Activated CD8-positive, alpha-beta T cell treated with anti-CD3 and anti-CD28 coated beads, Interleukin-2, amount 10 ng/mL, durations not matched to agents 7 days and 5 days (primary cell): Measurements from ENCODE around the gene SRBD1. TPM values are rescaled to one million over a fixed set of nuclear protein-coding genes. Genes with fewer than 3 reads are reported as not detected.

ENCODE experiments used
- ATAC-seq: fragments of 150-1000 bp; cut with Tn5 transposase; one replicate; pipeline ENCODE4 v1.10.0; 2021; ENCODE audit warnings: moderate library complexity
- CTCF ChIA-PET: fragments of 350-600 bp; sonication (Branson Sonifier 250); formaldehyde crosslinking; loops from one replicate; lab custom pipeline; 2021; ENCODE audit warnings: antibody characterized with exemption; lab: Charles Lee
- POLR2A ChIA-PET: fragments of 350-600 bp; sonication (Branson Sonifier 250); formaldehyde crosslinking; loops from one replicate; lab custom pipeline; 2021; ENCODE audit warnings: antibody characterized with exemption; lab: Charles Lee
- DNase-seq: peaks from one replicate; pipeline ENCODE4 v3.0.0-alpha.2; 2020
- H3K27ac Mint-ChIP-seq: one replicate; pipeline ENCODE4 v1.8.0; 2021; ENCODE audit warnings: mild to moderate bottlenecking, mixed read lengths
- H3K27me3 Mint-ChIP-seq: one replicate; pipeline ENCODE4 v1.8.0; 2021; ENCODE audit warnings: low read depth, mixed read lengths
- H3K36me3 Mint-ChIP-seq: one replicate; pipeline ENCODE4 v1.8.0; 2021; ENCODE audit warnings: low read depth, mixed read lengths
- H3K4me1 Mint-ChIP-seq: one replicate; pipeline ENCODE4 v1.8.0; 2021; ENCODE audit warnings: low read depth, mixed read lengths
- H3K4me3 Mint-ChIP-seq: one replicate; pipeline ENCODE4 v1.8.0; 2021; ENCODE audit warnings: mild to moderate bottlenecking, mixed read lengths
- H3K9me3 Mint-ChIP-seq: one replicate; pipeline ENCODE4 v1.8.0; 2022; ENCODE audit warnings: mixed read lengths; ENCODE audit not compliant: insufficient read depth
- total RNA-seq, 2 experiments: library from RNA; stranded (reverse); gene quantifications; one replicate each; pipeline ENCODE4 v1.2.3, GENCODE V29; 2021

Gene SRBD1
- total RNA-seq, 2 experiments from 2014 or later, result 19.2 to 22.7 TPM

DNA sequence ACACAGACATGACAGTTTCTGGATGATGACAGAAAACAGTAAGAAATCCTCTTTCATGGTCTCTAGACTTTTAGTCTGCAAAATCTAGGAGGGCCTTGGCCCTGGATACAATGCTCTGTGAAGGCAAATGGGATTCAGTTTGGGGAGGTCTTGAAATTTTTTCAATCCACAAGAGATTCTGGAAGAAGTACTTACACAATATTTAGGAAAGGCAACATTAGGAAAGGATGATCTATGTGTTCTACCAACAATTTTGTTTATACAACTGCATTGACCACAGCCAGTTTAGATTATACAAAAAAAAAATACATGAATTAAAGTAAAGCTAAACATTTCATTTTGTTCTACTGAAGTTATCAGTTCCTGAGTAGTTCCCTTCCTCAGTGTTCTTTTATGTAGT is 208.0 kb downstream of the SRBD1 start:
- no peak for DNase-seq
- no peaks in the 10 kb centered on the region for H3K9me3 Mint-ChIP-seq
- H3K4me3 Mint-ChIP-seq, result no peak overlapping the region
- H3K36me3 Mint-ChIP-seq, result no peaks in the 10 kb centered on the region
- ATAC-seq, result no peak
- no peak overlapping the region for H3K27ac Mint-ChIP-seq
- ChIA-PET CTCF (no interaction called here), POLR2A (no interaction called here)
- no peaks in the 10 kb centered on the region for H3K4me1 Mint-ChIP-seq
- no peaks in the 10 kb centered on the region for H3K27me3 Mint-ChIP-seq

DNA sequence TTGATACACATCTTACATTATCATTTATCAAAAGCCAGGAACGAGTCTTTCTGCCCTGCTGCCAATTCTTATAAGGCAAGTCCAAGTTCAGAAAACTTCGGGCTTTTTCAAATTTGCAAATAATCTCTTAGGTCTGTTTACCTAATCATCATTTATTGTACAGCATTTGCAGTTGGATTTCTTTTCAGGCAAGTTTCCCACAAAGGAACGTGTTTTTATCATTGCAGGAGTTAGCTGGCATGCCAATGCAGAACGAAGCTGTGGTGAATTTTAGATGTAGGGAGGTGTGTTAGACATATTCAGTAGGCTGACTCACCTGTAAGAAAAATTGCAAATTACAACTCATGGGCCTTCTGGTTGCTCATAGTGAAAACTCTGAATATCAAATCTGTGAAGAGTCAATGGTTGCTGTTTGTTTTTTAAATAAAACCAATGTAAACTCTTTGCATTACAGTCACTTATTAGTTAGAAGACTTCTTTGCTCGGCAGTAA is 209.6 kb downstream of the SRBD1 start:
- Mint-ChIP-seq H3K4me3 (no peak overlapping the region), H3K27ac (no peak overlapping the region), H3K9me3 (no peaks in the 10 kb centered on the region), H3K36me3 (no peaks in the 10 kb centered on the region), H3K27me3 (no peaks in the 10 kb centered on the region), H3K4me1 (no peaks in the 10 kb centered on the region)
- ATAC-seq, result no peak
- POLR2A ChIA-PET, result no interaction called here
- DNase-seq, result no peak
- CTCF ChIA-PET, result no interaction called here

- H3K4me1 Mint-ChIP-seq, result no peaks in the 10 kb centered on the region
- DNase-seq, result no peak
- no peaks in the 10 kb centered on the region for H3K9me3 Mint-ChIP-seq
- H3K36me3 Mint-ChIP-seq, result no peaks in the 10 kb centered on the region
- no peak overlapping the region for H3K4me3 Mint-ChIP-seq
- no peaks in the 10 kb centered on the region for H3K27me3 Mint-ChIP-seq
- POLR2A ChIA-PET, result no interaction called here
- no peak overlapping the region for H3K27ac Mint-ChIP-seq
- ATAC-seq, result no peak
- CTCF ChIA-PET, result no interaction called here
Measured at GRCh38 chr2:45399040-45399784, 211.9 kb downstream of the SRBD1 start.

DNA sequence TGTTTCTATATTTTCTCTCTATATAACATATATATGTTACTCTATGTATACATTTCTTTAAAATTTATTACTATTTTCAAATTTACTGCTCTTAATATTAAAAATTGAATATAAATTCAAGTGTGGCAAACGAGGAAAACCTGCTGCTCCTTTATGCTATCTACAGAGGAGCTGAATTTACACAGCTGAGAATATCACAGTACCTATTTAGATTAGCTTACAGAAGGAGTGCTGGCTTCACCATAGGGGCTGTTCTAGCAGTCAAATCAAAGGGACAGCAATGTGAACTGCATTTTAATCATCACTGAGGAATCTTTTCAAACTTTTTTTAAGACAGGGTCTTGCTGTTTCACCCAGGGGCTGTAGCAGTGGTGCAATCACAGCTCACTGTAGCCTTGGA is 213.8 kb downstream of the SRBD1 start:
- ChIA-PET CTCF (interaction anchor here (1.3 kb wide), 1 partner anchor 24 kb away, joined by 4 read pairs; no protein-coding TSS in a partner anchor), POLR2A (no interaction called here)
- Mint-ChIP-seq H3K27me3 (no peaks in the 10 kb centered on the region), H3K36me3 (peaks cover 4% of the 10 kb centered on the region), H3K4me3 (no peak overlapping the region), H3K9me3 (no peaks in the 10 kb centered on the region), H3K4me1 (no peaks in the 10 kb centered on the region), H3K27ac (no peak overlapping the region)
- no peak for DNase-seq
- no peak for ATAC-seq

GRCh38 chr2:45396671-45397070 is 214.4 kb downstream of the SRBD1 start:
- no peak overlapping the region for H3K27ac Mint-ChIP-seq
- peaks cover 5% of the 10 kb centered on the region for H3K36me3 Mint-ChIP-seq
- H3K9me3 Mint-ChIP-seq, result no peaks in the 10 kb centered on the region
- DNase-seq (no peak), ATAC-seq (no peak)
- no peaks in the 10 kb centered on the region for H3K27me3 Mint-ChIP-seq
- CTCF ChIA-PET, result interaction anchor here (1.3 kb wide), 1 partner anchor 25 kb away, joined by 4 read pairs; no protein-coding TSS in a partner anchor
- POLR2A ChIA-PET, result no interaction called here
- H3K4me3 Mint-ChIP-seq, result no peak overlapping the region
- H3K4me1 Mint-ChIP-seq, result no peaks in the 10 kb centered on the region

DNA sequence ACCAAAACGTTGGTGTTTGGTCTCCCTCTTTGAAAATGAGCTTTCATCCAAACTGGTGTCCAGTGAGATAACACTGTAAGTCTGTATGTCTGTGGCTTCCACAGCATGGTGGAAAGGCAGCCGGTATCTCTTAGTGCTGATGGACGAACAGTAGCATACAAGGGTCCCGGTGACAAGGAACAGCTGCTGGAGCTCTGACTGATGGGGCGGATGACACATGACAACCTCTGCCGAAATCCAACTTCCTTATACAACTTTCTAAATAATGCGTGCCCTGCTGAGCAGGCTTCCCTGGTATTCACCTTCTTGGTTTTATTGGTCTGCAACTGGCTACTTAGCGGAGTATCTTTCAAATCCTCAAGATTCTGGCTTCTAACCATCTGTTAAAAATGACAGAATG is 216.2 kb downstream of the SRBD1 start:
- DNase-seq (no peak), ATAC-seq (no peak)
- ChIA-PET POLR2A (no interaction called here), CTCF (no interaction called here)
- no peaks in the 10 kb centered on the region for H3K9me3 Mint-ChIP-seq
- no peak overlapping the region for H3K27ac Mint-ChIP-seq
- H3K27me3 Mint-ChIP-seq, result no peaks in the 10 kb centered on the region
- no peak overlapping the region for H3K4me3 Mint-ChIP-seq
- peaks cover 5% of the 10 kb centered on the region for H3K36me3 Mint-ChIP-seq
- H3K4me1 Mint-ChIP-seq, result no peaks in the 10 kb centered on the region

DNA sequence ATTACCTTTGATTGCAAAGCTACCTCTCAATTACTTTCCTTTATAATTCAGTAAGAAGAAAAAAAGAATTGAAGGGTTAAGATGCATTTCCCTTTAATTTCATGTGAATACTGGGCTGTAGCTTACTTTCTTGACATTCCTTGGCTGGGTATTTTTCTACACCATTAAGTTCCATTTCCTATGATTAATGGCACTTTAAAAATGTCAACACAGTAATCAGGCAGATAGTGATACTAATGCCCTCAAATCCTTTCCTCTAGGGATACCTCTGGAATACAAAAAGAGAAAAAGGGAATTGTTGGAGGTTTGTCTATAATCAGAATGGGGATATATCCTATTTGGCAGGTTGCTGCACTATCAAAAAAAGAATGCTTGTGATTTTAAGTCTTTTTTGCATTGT is 216.9 kb downstream of the SRBD1 start:
- peaks cover 7% of the 10 kb centered on the region for H3K36me3 Mint-ChIP-seq
- DNase-seq (no peak), ATAC-seq (no peak)
- no peaks in the 10 kb centered on the region for H3K9me3 Mint-ChIP-seq
- POLR2A ChIA-PET, result no interaction called here
- H3K27me3 Mint-ChIP-seq, result no peaks in the 10 kb centered on the region
- H3K4me1 Mint-ChIP-seq, result no peaks in the 10 kb centered on the region
- H3K4me3 Mint-ChIP-seq, result no peak overlapping the region
- CTCF ChIA-PET, result no interaction called here
- no peak overlapping the region for H3K27ac Mint-ChIP-seq

- Mint-ChIP-seq H3K36me3 (peaks cover 23% of the 10 kb centered on the region), H3K4me1 (no peaks in the 10 kb centered on the region), H3K27me3 (no peaks in the 10 kb centered on the region), H3K4me3 (no peak overlapping the region), H3K9me3 (no peaks in the 10 kb centered on the region), H3K27ac (no peak overlapping the region)
- ATAC-seq (no peak), DNase-seq (no peak)
- ChIA-PET CTCF (interaction anchor here (0.6 kb wide), 1 partner anchor 21 kb away, joined by 3 read pairs; no protein-coding TSS in a partner anchor), POLR2A (no interaction called here)
Measured at GRCh38 chr2:45391866-45392265, 219.2 kb downstream of the SRBD1 start.

DNA sequence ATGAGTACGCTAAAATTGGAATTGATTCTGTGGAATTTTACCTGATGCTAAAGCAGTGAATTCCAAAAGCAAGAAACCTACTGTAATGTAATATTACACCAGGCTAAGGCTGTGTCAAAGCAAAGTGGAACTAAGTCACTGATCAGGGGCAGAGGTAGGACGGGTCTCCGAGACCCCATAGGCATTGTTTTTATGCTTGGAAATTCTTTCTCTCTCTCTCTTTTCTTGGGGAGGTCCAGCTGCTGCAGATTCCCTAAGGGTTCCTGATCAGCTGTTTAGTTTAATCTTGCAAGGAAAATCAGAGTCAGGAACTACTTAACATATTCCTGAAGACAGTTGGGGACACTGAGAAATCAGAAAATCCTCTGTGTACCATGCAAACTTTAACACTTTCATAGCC is 220.2 kb downstream of the SRBD1 start:
- no peak overlapping the region for H3K27ac Mint-ChIP-seq
- ATAC-seq (no peak), DNase-seq (no peak)
- peaks cover 23% of the 10 kb centered on the region for H3K36me3 Mint-ChIP-seq
- H3K9me3 Mint-ChIP-seq, result no peaks in the 10 kb centered on the region
- no peaks in the 10 kb centered on the region for H3K27me3 Mint-ChIP-seq
- ChIA-PET POLR2A (no interaction called here), CTCF (no interaction called here)
- no peak overlapping the region for H3K4me3 Mint-ChIP-seq
- H3K4me1 Mint-ChIP-seq, result no peaks in the 10 kb centered on the region

- CTCF ChIA-PET, result no interaction called here
- DNase-seq (no peak), ATAC-seq (no peak)
- no peak overlapping the region for H3K4me3 Mint-ChIP-seq
- no peak overlapping the region for H3K27ac Mint-ChIP-seq
- no peaks in the 10 kb centered on the region for H3K27me3 Mint-ChIP-seq
- H3K9me3 Mint-ChIP-seq, result no peaks in the 10 kb centered on the region
- peaks cover 23% of the 10 kb centered on the region for H3K36me3 Mint-ChIP-seq
- H3K4me1 Mint-ChIP-seq, result no peaks in the 10 kb centered on the region
- POLR2A ChIA-PET, result no interaction called here
Measured at GRCh38 chr2:45390441-45390840, 220.6 kb downstream of the SRBD1 start.

GRCh38 chr2:45388541-45389100 is 222.4 kb downstream of the SRBD1 start:
- H3K36me3 Mint-ChIP-seq, result peaks cover 23% of the 10 kb centered on the region
- no peaks in the 10 kb centered on the region for H3K27me3 Mint-ChIP-seq
- no peaks in the 10 kb centered on the region for H3K4me1 Mint-ChIP-seq
- H3K27ac Mint-ChIP-seq, result no peak overlapping the region
- no peak for ATAC-seq
- CTCF ChIA-PET, result no interaction called here
- POLR2A ChIA-PET, result no interaction called here
- no peak for DNase-seq
- H3K9me3 Mint-ChIP-seq, result no peaks in the 10 kb centered on the region
- H3K4me3 Mint-ChIP-seq, result no peak overlapping the region

GRCh38 chr2:45382744-45383143 is 228.3 kb downstream of the SRBD1 start:
- CTCF ChIA-PET, result no interaction called here
- POLR2A ChIA-PET, result no interaction called here
- H3K27ac Mint-ChIP-seq, result no peak overlapping the region

More at GRCh38 chr2:45382744-45383143, 228.3 kb downstream of the SRBD1 start:
- Mint-ChIP-seq H3K36me3 (peaks cover 3% of the 10 kb centered on the region), H3K27me3 (no peaks in the 10 kb centered on the region), H3K9me3 (no peaks in the 10 kb centered on the region), H3K4me3 (no peak overlapping the region), H3K4me1 (no peaks in the 10 kb centered on the region)
- ATAC-seq, result no peak
- no peak for DNase-seq
